ENCODE data around the gene EXOC2. TPM values are rescaled to one million over a fixed set of nuclear protein-coding genes. Genes with fewer than 3 reads are reported as not detected.
A peak's percentile ranks its signal among the peaks of the same experiment; 100 is the strongest.

The EXOC2 gene
- total RNA-seq, 2 experiments from 2014 or later, result 28.4 to 34.6 TPM

- H3K27ac Mint-ChIP-seq, result peak overlapping the region; percentile 80
Observed at GRCh38 chr6:484086-484745, 208.7 kb downstream of the EXOC2 start.

GRCh38 chr6:475314-475713 is 217.6 kb downstream of the EXOC2 start:
- H3K4me3 Mint-ChIP-seq, result no peak overlapping the region
- H3K27me3 Mint-ChIP-seq, result peaks cover 7% of the 10 kb centered on the region
- peak overlapping the region; percentile 82 for H3K27ac Mint-ChIP-seq
- ATAC-seq, result no peak
- peaks cover 52% of the 10 kb centered on the region for H3K4me1 Mint-ChIP-seq
- no peaks in the 10 kb centered on the region for H3K36me3 Mint-ChIP-seq
- no peaks in the 10 kb centered on the region for H3K9me3 Mint-ChIP-seq (ENCODE audit: low read depth)
- DNase-seq, result no peak
- CTCF ChIA-PET, result interaction anchor here (1.0 to 3.3 kb wide), 6 partner anchors 9 to 287 kb away, joined by 3 to 20 read pairs (median 4); no protein-coding TSS in a partner anchor

More at GRCh38 chr6:484086-484745, 208.7 kb downstream of the EXOC2 start:
- CTCF ChIA-PET, result interaction anchor here (0.6 to 2.3 kb wide), 3 partner anchors 15 to 93 kb away, joined by 3 to 5 read pairs (median 4); partner anchors contain the start of gene IRF4
- peaks cover 1% of the 10 kb centered on the region for H3K9me3 Mint-ChIP-seq (ENCODE audit: low read depth)
- DNase-seq (no peak), ATAC-seq (peak; percentile 82)
- H3K4me3 Mint-ChIP-seq, result no peak overlapping the region
- H3K36me3 Mint-ChIP-seq, result peaks cover 46% of the 10 kb centered on the region
- H3K27me3 Mint-ChIP-seq, result no peaks in the 10 kb centered on the region
- H3K4me1 Mint-ChIP-seq, result peaks cover 33% of the 10 kb centered on the region

DNA sequence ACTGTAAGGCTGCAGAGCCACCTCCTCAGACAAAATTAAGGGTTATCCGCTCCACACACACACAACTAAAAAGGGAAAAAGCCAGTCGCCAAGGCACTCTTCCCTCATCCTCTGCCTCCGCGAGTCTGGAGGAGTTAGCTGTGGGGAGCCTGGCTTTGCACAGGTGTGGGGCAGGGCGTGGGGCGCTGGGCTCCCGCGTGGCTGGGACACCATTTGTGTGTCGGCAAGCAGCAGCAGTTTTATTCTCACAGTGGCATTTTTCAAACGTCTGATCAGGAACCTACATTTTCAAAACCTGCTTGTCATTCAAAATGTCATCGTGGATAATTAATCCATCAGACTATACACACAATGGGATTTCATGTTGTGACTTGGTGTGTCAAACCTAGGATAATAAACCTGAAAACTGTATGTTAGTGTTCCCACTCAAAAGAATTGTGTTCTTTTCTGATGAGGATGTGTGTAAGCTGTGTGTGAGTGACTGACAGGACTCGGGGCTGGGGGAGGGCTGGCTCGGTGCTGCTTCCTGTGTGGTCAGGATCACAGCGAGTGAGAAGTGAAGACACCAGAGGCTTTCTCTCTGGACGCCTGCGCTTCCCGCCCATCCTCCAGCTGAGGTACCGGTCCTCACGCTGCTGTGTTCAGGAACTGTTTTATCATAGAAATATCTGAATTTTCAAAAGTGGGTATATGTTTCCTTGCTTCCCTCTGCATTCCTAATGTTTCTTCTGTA is 218.3 kb downstream of the EXOC2 start:
- Mint-ChIP-seq H3K27ac (peak overlapping the region; percentile 82), H3K9me3 (ENCODE audit: low read depth) (no peaks in the 10 kb centered on the region), H3K27me3 (peaks cover 14% of the 10 kb centered on the region), H3K4me1 (peaks cover 56% of the 10 kb centered on the region), H3K36me3 (no peaks in the 10 kb centered on the region), H3K4me3 (peak overlapping the region; percentile 28)
- DNase-seq, result peak; percentile 94
- CTCF ChIA-PET, result interaction anchor here (0.9 to 3.3 kb wide), 5 partner anchors 8 to 118 kb away, joined by 3 to 20 read pairs (median 4); no protein-coding TSS in a partner anchor
- peak; percentile 99 for ATAC-seq

GRCh38 chr6:473768-474452 is 219.0 kb downstream of the EXOC2 start:
- H3K27me3 Mint-ChIP-seq, result peaks cover 15% of the 10 kb centered on the region
- CTCF ChIA-PET, result interaction anchor here (0.9 to 3.3 kb wide), 3 partner anchors 8 to 42 kb away, joined by 3 to 20 read pairs (median 3); no protein-coding TSS in a partner anchor
- no peak for ATAC-seq
- no peaks in the 10 kb centered on the region for H3K9me3 Mint-ChIP-seq (ENCODE audit: low read depth)
- H3K27ac Mint-ChIP-seq, result peak overlapping the region; percentile 82
- DNase-seq, result no peak
- no peaks in the 10 kb centered on the region for H3K36me3 Mint-ChIP-seq
- peak overlapping the region; percentile 28 for H3K4me3 Mint-ChIP-seq
- peaks cover 51% of the 10 kb centered on the region for H3K4me1 Mint-ChIP-seq

- Mint-ChIP-seq H3K27me3 (peaks cover 18% of the 10 kb centered on the region), H3K9me3 (ENCODE audit: low read depth) (no peaks in the 10 kb centered on the region), H3K27ac (peak overlapping the region; percentile 11), H3K4me3 (no peak overlapping the region), H3K36me3 (no peaks in the 10 kb centered on the region), H3K4me1 (peaks cover 46% of the 10 kb centered on the region)
- ATAC-seq (no peak), DNase-seq (no peak)
- CTCF ChIA-PET, result interaction anchor here (1.4 kb wide), 1 partner anchor 34 kb away, joined by 4 read pairs; no protein-coding TSS in a partner anchor
Observed at GRCh38 chr6:473356-473755, 219.6 kb downstream of the EXOC2 start.

GRCh38 chr6:470901-471448 is 222.0 kb downstream of the EXOC2 start:
- DNase-seq (no peak), ATAC-seq (no peak)
- H3K4me3 Mint-ChIP-seq, result no peak overlapping the region
- H3K36me3 Mint-ChIP-seq, result no peaks in the 10 kb centered on the region
- H3K9me3 Mint-ChIP-seq (ENCODE audit: low read depth), result no peaks in the 10 kb centered on the region
- no peak overlapping the region for H3K27ac Mint-ChIP-seq
- H3K27me3 Mint-ChIP-seq, result peaks cover 40% of the 10 kb centered on the region
- CTCF ChIA-PET, result interaction anchor here (1.3 kb wide), 1 partner anchor 27 kb away, joined by 3 read pairs; no protein-coding TSS in a partner anchor
- H3K4me1 Mint-ChIP-seq, result peaks cover 48% of the 10 kb centered on the region

GRCh38 chr6:470051-470900 is 222.7 kb downstream of the EXOC2 start:
- Mint-ChIP-seq H3K27ac (no peak overlapping the region), H3K4me3 (no peak overlapping the region), H3K27me3 (peaks cover 46% of the 10 kb centered on the region), H3K9me3 (ENCODE audit: low read depth) (no peaks in the 10 kb centered on the region), H3K36me3 (no peaks in the 10 kb centered on the region), H3K4me1 (peaks cover 44% of the 10 kb centered on the region)
- DNase-seq, result no peak
- CTCF ChIA-PET, result no interaction called here
- no peak for ATAC-seq

DNA sequence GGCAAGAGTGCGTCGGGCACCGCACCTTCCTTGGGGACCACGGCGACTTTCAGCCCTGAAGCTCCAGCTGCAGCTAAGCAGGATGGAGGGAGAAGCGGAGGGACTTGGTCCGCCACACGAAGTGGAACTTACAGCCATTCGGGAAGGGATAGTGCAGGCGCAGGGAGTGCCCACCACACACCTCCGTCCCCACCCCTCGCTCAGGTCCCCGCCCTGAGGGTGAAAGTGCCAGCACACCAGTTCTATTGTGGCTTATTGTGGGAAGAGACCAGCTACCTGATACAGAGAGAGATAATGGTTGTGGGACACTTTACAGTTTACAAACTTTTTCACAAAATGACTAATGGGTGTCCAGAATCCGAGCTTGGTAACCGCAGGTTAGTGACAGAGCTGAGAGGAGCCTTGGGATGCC is 225.3 kb downstream of the EXOC2 start:
- Mint-ChIP-seq H3K4me1 (peaks cover 23% of the 10 kb centered on the region), H3K9me3 (ENCODE audit: low read depth) (no peaks in the 10 kb centered on the region), H3K27ac (no peak overlapping the region), H3K4me3 (no peak overlapping the region), H3K27me3 (peaks cover 60% of the 10 kb centered on the region), H3K36me3 (no peaks in the 10 kb centered on the region)
- peak; percentile 73 for ATAC-seq
- peak; percentile 64 for DNase-seq
- CTCF ChIA-PET, result interaction anchor here (1.0 to 1.8 kb wide), 5 partner anchors 14 to 278 kb away, joined by 3 to 6 read pairs (median 4); no protein-coding TSS in a partner anchor

DNA sequence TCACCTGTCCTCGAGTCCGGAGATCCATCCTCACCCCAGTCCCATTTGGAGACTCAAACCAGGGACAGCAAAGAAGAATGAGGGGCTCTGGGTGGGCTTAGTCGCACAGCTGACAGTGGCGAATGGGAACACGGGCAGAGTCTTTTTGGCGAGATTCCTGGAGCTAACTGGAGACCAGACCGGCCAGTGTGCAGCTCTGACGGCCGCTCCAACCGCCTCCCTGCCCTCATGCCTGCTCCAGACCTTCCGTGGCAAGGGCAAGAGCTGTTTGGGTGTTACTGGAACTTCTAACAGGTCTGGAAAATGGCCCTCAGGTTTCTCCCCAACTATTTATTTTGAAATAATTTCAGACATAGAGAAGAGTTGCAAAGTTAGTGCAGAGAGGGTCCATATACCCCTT is 225.8 kb downstream of the EXOC2 start:
- Mint-ChIP-seq H3K27ac (no peak overlapping the region), H3K4me1 (peaks cover 21% of the 10 kb centered on the region)

DNA sequence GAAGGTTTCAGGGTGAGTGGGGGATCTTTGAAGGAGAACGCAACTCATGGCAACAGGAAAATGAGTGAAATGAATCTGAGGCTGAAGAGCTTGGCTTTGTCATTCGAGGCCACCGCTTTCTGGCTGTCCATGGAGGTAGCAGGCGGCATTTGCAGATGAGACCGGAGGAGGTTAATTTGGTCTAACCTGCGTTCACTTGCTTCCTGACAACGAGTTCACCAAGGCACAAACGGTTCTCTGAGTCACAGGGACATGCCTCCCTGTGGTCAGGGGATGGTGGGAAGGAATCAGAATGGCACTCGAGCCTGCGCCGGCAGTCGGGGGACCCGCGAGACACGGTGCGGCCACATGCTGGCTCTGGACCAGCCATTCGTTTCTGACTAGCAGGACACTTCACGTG is 226.4 kb downstream of the EXOC2 start:
- CTCF ChIA-PET, result interaction anchor here (1.0 to 1.3 kb wide), 3 partner anchors 8 to 63 kb away, joined by 3 to 4 read pairs (median 3); no protein-coding TSS in a partner anchor
- peaks cover 24% of the 10 kb centered on the region for H3K4me1 Mint-ChIP-seq

More for the DNA sequence above, 225.8 kb downstream of the EXOC2 start:
- CTCF ChIA-PET, result interaction anchor here (1.2 to 1.8 kb wide), 2 partner anchors 13 to 26 kb away, joined by 3 to 6 read pairs; no protein-coding TSS in a partner anchor
- DNase-seq (no peak), ATAC-seq (no peak)
- Mint-ChIP-seq H3K36me3 (no peaks in the 10 kb centered on the region), H3K4me3 (no peak overlapping the region), H3K9me3 (ENCODE audit: low read depth) (no peaks in the 10 kb centered on the region), H3K27me3 (peaks cover 65% of the 10 kb centered on the region)

DNA sequence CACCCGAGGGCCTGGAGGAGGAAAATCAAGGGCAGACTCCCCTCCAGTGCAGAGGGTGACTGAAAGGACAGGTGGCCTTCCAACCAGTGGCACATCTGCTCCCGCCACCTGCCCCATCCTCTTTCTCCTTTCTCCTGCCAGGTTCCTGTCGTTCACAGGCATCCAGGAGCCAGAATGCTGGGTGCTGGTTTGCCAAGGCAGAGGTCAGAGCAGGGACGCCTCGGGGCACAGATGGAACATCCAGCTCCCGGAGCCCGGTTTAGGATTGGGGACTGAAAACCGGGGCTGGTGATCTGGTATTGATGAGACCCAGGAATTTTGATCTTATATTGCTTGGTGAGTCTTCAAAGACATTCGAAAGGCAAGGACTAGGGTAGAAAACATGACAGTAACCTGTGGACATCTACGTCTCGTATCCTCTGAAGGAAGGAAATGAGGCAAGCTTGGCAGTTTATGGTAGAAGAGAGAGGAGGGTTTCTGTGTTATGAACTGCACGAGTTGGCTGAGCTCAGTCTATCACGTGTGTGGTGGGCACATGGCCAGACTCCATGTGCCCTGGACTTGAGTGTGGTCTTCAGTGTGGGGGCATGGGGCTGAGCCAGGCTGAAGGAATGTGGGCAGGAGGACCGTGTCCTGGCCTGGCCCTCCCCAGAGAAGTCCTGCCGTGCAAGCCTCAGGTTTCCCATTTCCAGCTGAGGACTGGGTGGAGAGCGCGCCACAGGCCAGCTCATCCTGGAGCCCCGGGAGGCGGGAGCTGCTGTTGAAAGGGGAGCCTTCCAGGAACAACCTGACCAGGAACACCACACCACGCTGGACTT is 227.2 kb downstream of the EXOC2 start:
- Mint-ChIP-seq H3K27ac (no peak overlapping the region), H3K36me3 (no peaks in the 10 kb centered on the region), H3K27me3 (peaks cover 66% of the 10 kb centered on the region), H3K9me3 (ENCODE audit: low read depth) (no peaks in the 10 kb centered on the region), H3K4me3 (no peak overlapping the region), H3K4me1 (peaks cover 24% of the 10 kb centered on the region)
- DNase-seq (no peak), ATAC-seq (no peak)
- CTCF ChIA-PET, result interaction anchor here (0.7 to 1.3 kb wide), 4 partner anchors 9 to 62 kb away, joined by 3 to 4 read pairs (median 4); no protein-coding TSS in a partner anchor

More for the DNA sequence above, 226.4 kb downstream of the EXOC2 start:
- Mint-ChIP-seq H3K27ac (no peak overlapping the region), H3K9me3 (ENCODE audit: low read depth) (no peaks in the 10 kb centered on the region), H3K4me3 (no peak overlapping the region), H3K36me3 (no peaks in the 10 kb centered on the region), H3K27me3 (peaks cover 68% of the 10 kb centered on the region)
- ATAC-seq, result no peak
- no peak for DNase-seq
